ENCODE results near the gene MED12L. TPM values are rescaled to one million over a fixed set of nuclear protein-coding genes. Genes with fewer than 3 reads are reported as not detected.
"Not testable (repeated sequence)": the region's sequence is repeated elsewhere in the genome, so short reads cannot be mapped to it uniquely, and the experiment has no call there.

The MED12L gene
- total and polyA plus RNA-seq, 4 experiments from 2014 or later: 0.35 to 0.78 TPM; not detected in 2

- Histone ChIP-seq H3K27me3 (ENCODE audit: insufficient read depth, low read length) (no peaks in the 10 kb centered on the region), H3K27ac (ENCODE audit: low read depth, low read length) (no peak overlapping the region), H3K4me1 (ENCODE audit: insufficient read depth, low read length) (no peaks in the 10 kb centered on the region), H3K4me3 (ENCODE audit: low read length in 2 of 2) (no peak overlapping the region), H3K36me3 (ENCODE audit: insufficient read depth, low read length) (no peaks in the 10 kb centered on the region), H3K9me3 (ENCODE audit: control insufficient read depth in 1 of 2, low read length in 2 of 2) (no peaks in the 10 kb centered on the region)
- no peak overlapping the region for H3K4me3 Mint-ChIP-seq
- ChIA-PET CTCF (ENCODE audit: partially characterized antibody) (interaction anchor here (0.7 to 4.4 kb wide), 7 partner anchors 8 to 121 kb away, joined by 3 to 29 read pairs (median 3); no protein-coding TSS in a partner anchor), POLR2A (ENCODE audit: partially characterized antibody) (no interaction called here)
- no peaks in the 10 kb centered on the region for H3K9me3 Mint-ChIP-seq
- peaks cover 9% of the 10 kb centered on the region in 2 donors for H3K27me3 Mint-ChIP-seq
- no peak for DNase-seq
- peaks cover 0 to 2% (median 0%) of the 10 kb centered on the region in 4 donors for H3K4me1 Mint-ChIP-seq
- no peak overlapping the region for H3K27ac Mint-ChIP-seq
- intact Hi-C loops (cut with micrococcal nuclease): no loop called here
- H3K36me3 Mint-ChIP-seq: no peaks in the 10 kb centered on the region
Observed at GRCh38 chr3:151159806-151160205, 74.3 kb downstream of the MED12L start.

GRCh38 chr3:151165226-151165625 is 79.8 kb downstream of the MED12L start:
- no peak overlapping the region for H3K27ac Mint-ChIP-seq
- ChIA-PET CTCF (ENCODE audit: partially characterized antibody) (no interaction called here), POLR2A (ENCODE audit: partially characterized antibody) (no interaction called here)
- Histone ChIP-seq H3K36me3 (ENCODE audit: insufficient read depth, low read length) (no peaks in the 10 kb centered on the region), H3K27me3 (ENCODE audit: insufficient read depth, low read length) (no peaks in the 10 kb centered on the region), H3K27ac (ENCODE audit: low read depth, low read length) (no peak overlapping the region), H3K4me3 (ENCODE audit: low read length in 2 of 2) (no peak overlapping the region), H3K9me3 (ENCODE audit: control insufficient read depth in 1 of 2, low read length in 2 of 2) (no peaks in the 10 kb centered on the region), H3K4me1 (ENCODE audit: insufficient read depth, low read length) (peaks cover 12% of the 10 kb centered on the region)
- peaks cover 8 to 15% (median 12%) of the 10 kb centered on the region in 4 donors for H3K4me1 Mint-ChIP-seq
- no peak overlapping the region for H3K4me3 Mint-ChIP-seq
- H3K9me3 Mint-ChIP-seq: no peaks in the 10 kb centered on the region
- DNase-seq: no peak
- H3K36me3 Mint-ChIP-seq: no peaks in the 10 kb centered on the region
- H3K27me3 Mint-ChIP-seq: peaks cover 3 to 5% of the 10 kb centered on the region in 2 donors
- intact Hi-C loops (cut with micrococcal nuclease): loop anchor here (5.0 kb wide), 1 partner anchor 752 kb away; no protein-coding TSS in a partner anchor

- H3K9me3 Mint-ChIP-seq: no peaks in the 10 kb centered on the region
- no peak overlapping the region for H3K27ac Mint-ChIP-seq
- Histone ChIP-seq H3K27ac (ENCODE audit: low read depth, low read length) (no peak overlapping the region), H3K9me3 (ENCODE audit: control insufficient read depth in 1 of 2, low read length in 2 of 2) (no peaks in the 10 kb centered on the region), H3K27me3 (ENCODE audit: insufficient read depth, low read length) (no peaks in the 10 kb centered on the region), H3K4me3 (ENCODE audit: low read length in 2 of 2) (no peak overlapping the region), H3K4me1 (ENCODE audit: insufficient read depth, low read length) (peaks cover 21% of the 10 kb centered on the region), H3K36me3 (ENCODE audit: insufficient read depth, low read length) (no peaks in the 10 kb centered on the region)
- POLR2A ChIA-PET (ENCODE audit: partially characterized antibody): no interaction called here
- H3K36me3 Mint-ChIP-seq: no peaks in the 10 kb centered on the region
- CTCF ChIA-PET (ENCODE audit: partially characterized antibody): interaction anchor here (1.1 to 6.8 kb wide), 8 partner anchors 23 to 753 kb away, joined by 3 to 221 read pairs (median 56); partner anchors contain the start of gene P2RY14
- intact Hi-C loops (cut with micrococcal nuclease): loop anchor here (5.0 kb wide), 1 partner anchor 751 kb away; no protein-coding TSS in a partner anchor
- H3K4me1 Mint-ChIP-seq: peaks cover 16 to 24% (median 20%) of the 10 kb centered on the region in 4 donors
- peaks cover 2% of the 10 kb centered on the region in 2 donors for H3K27me3 Mint-ChIP-seq
- no peak overlapping the region for H3K4me3 Mint-ChIP-seq
- no peak for DNase-seq
Observed at GRCh38 chr3:151166161-151166560, 80.7 kb downstream of the MED12L start.

- no peak overlapping the region for H3K4me3 Mint-ChIP-seq
- ChIA-PET CTCF (ENCODE audit: partially characterized antibody) (interaction anchor here (0.6 to 6.8 kb wide), 41 partner anchors 9 to 748 kb away, joined by 3 to 221 read pairs (median 6); partner anchors contain the start of genes ERICH6, GPR171 and P2RY14), POLR2A (ENCODE audit: partially characterized antibody) (interaction anchor here (0.9 to 5.3 kb wide), 7 partner anchors 33 to 112 kb away, joined by 3 to 70 read pairs (median 4); partner anchors contain the start of genes GPR171 and P2RY14)
- intact Hi-C loops (cut with micrococcal nuclease): loop anchor here (1.0 to 5.0 kb wide), 5 partner anchors 42 to 749 kb away; no protein-coding TSS in a partner anchor
- H3K9me3 Mint-ChIP-seq: no peaks in the 10 kb centered on the region
- peak; percentile 69 to 75 (median 72) for DNase-seq
- H3K27me3 ChIP-seq (ENCODE audit: insufficient read depth, low read length): no peaks in the 10 kb centered on the region
- H3K9me3 ChIP-seq (ENCODE audit: control insufficient read depth in 1 of 2, low read length in 2 of 2): no peaks in the 10 kb centered on the region
- H3K27me3 Mint-ChIP-seq: no peaks in the 10 kb centered on the region
- peak overlapping the region in 3 of 7 donors; percentile 2 to 76 (median 43) for H3K27ac Mint-ChIP-seq
- H3K36me3 Mint-ChIP-seq: no peaks in the 10 kb centered on the region
- no peak overlapping the region for H3K27ac ChIP-seq (ENCODE audit: low read depth, low read length)
- peaks cover 26 to 39% (median 33%) of the 10 kb centered on the region in 4 donors for H3K4me1 Mint-ChIP-seq
- H3K4me1 ChIP-seq (ENCODE audit: insufficient read depth, low read length): peaks cover 34% of the 10 kb centered on the region
- no peak overlapping the region for H3K4me3 ChIP-seq (ENCODE audit: low read length in 2 of 2)
- no peaks in the 10 kb centered on the region for H3K36me3 ChIP-seq (ENCODE audit: insufficient read depth, low read length)
Observed at GRCh38 chr3:151168269-151169094, 83.0 kb downstream of the MED12L start.

GRCh38 chr3:151169262-151169947 is 83.9 kb downstream of the MED12L start:
- Histone ChIP-seq H3K9me3 (ENCODE audit: control insufficient read depth in 1 of 2, low read length in 2 of 2) (no peaks in the 10 kb centered on the region), H3K4me3 (ENCODE audit: low read length in 2 of 2) (no peak overlapping the region), H3K4me1 (ENCODE audit: insufficient read depth, low read length) (peaks cover 34% of the 10 kb centered on the region), H3K27me3 (ENCODE audit: insufficient read depth, low read length) (no peaks in the 10 kb centered on the region), H3K36me3 (ENCODE audit: insufficient read depth, low read length) (no peaks in the 10 kb centered on the region), H3K27ac (ENCODE audit: low read depth, low read length) (no peak overlapping the region)
- Mint-ChIP-seq H3K9me3 (no peaks in the 10 kb centered on the region), H3K27me3 (no peaks in the 10 kb centered on the region), H3K4me1 (peaks cover 27 to 49% (median 36%) of the 10 kb centered on the region in 4 donors), H3K36me3 (no peaks in the 10 kb centered on the region), H3K4me3 (peak overlapping the region in 3 of 8 donors; percentile 12 to 57 (median 23)), H3K27ac (peak overlapping the region; percentile 55 to 91 (median 81))
- no peak for DNase-seq
- CTCF ChIA-PET (ENCODE audit: partially characterized antibody): interaction anchor here (0.6 to 6.8 kb wide), 19 partner anchors 9 to 466 kb away, joined by 3 to 221 read pairs (median 16); partner anchors contain the start of genes ERICH6, GPR171 and P2RY14
- POLR2A ChIA-PET (ENCODE audit: partially characterized antibody): interaction anchor here (0.7 to 5.3 kb wide), 4 partner anchors 32 to 683 kb away, joined by 3 to 70 read pairs (median 4); partner anchors contain the start of gene GPR171
- intact Hi-C loops (cut with micrococcal nuclease): loop anchor here (5.0 kb wide), 1 partner anchor 748 kb away; no protein-coding TSS in a partner anchor

- Mint-ChIP-seq H3K27ac (peak overlapping the region; percentile 77 to 94 (median 90)), H3K4me1 (peaks cover 27 to 49% (median 36%) of the 10 kb centered on the region in 4 donors), H3K4me3 (peak overlapping the region in 7 of 8 donors; percentile 11 to 78 (median 65))
- intact Hi-C loops (cut with micrococcal nuclease): loop anchor here (5.0 kb wide), 1 partner anchor 747 kb away; no protein-coding TSS in a partner anchor
- DNase-seq: peak in 2 of 5 donors; percentile 11 to 12
- H3K27ac ChIP-seq (ENCODE audit: low read depth, low read length); H3K4me3 ChIP-seq (ENCODE audit: low read length in 2 of 2); H3K27me3 Mint-ChIP-seq; H3K36me3 ChIP-seq (ENCODE audit: insufficient read depth, low read length); H3K9me3 ChIP-seq (ENCODE audit: control insufficient read depth in 1 of 2, low read length in 2 of 2); H3K36me3 Mint-ChIP-seq; H3K27me3 ChIP-seq (ENCODE audit: insufficient read depth, low read length); H3K9me3 Mint-ChIP-seq: not testable (repeated sequence)
- ChIA-PET POLR2A (ENCODE audit: partially characterized antibody) (interaction anchor here (0.7 to 5.3 kb wide), 5 partner anchors 22 to 684 kb away, joined by 3 to 70 read pairs (median 4); partner anchors contain the start of gene GPR171), CTCF (ENCODE audit: partially characterized antibody) (interaction anchor here (0.7 to 6.8 kb wide), 10 partner anchors 10 to 116 kb away, joined by 3 to 221 read pairs (median 18); partner anchors contain the start of genes GPR171 and P2RY14)
- H3K4me1 ChIP-seq (ENCODE audit: insufficient read depth, low read length): peaks cover 34% of the 10 kb centered on the region
Observed at GRCh38 chr3:151169948-151170679, 84.7 kb downstream of the MED12L start.

Data from CD4-positive, alpha-beta memory T cell (primary cell).